Measurements from ENCODE around the gene PTGFRN.
"Not testable (repeated sequence)": the region's sequence is repeated elsewhere in the genome, so short reads cannot be mapped to it uniquely, and the experiment has no call there.

Gene PTGFRN

GRCh38 chr1:116945996-116946395 lies 36.3 kb downstream of the PTGFRN start:
- no peak for DNase-seq

DNA sequence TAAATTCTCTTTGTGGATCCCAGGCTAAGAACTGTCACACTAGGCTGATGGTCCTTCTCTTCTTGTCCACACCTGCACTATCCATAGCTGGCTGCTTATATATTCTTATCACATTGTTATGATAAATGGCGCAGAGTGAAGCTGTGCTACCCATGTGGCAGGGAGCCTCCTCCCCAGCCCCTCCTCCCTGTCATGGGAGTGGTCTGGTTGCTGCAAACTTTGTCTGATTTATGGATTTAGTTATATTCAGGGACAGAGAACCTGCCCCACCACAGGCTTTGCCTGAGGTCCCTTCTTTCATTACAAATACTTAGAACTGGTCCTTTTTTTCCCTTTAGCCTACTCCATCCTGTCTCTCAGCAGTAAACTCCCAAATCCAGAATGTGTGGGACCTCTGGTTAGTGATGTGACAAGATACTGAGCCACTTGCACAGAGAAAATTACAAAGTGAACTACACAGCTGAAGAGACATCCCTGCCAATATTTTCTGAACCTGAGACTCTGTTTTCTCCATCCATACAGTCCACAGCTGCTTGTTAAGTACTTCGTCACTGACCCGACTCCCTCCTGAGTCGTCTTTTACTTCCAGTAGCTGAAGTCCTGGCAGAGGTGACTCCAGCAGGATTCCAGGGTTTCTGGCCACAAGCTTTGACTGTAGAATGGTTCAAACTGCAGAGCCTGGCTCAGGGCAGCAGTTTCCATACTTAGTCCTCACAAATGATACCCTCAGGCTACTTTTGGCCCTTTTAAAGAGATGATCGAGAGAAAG lies 37.6 kb downstream of the PTGFRN start:
- DNase-seq: no peak

DNA sequence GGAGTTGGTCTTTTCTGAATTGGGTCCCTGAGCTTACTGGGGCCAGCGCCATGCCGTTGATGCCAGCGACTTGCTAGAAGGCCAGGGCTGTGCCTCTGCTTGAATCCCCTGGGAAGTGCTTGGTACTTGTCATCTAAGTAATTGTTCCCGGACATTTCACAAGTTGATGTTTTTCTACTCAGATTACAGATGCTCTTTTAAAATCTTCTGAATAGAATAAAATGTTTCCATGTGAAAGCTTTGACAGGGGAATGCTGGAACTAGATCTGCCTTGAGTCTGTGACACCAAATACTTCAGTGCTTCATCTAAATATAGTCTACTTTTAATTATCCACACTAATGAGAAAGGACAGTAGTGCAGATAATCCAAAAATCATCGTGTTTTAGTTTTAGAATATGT lies 38.3 kb downstream of the PTGFRN start:
- DNase-seq: no peak

GRCh38 chr1:116948642-116949041 lies 38.9 kb downstream of the PTGFRN start:
- DNase-seq: no peak

DNA sequence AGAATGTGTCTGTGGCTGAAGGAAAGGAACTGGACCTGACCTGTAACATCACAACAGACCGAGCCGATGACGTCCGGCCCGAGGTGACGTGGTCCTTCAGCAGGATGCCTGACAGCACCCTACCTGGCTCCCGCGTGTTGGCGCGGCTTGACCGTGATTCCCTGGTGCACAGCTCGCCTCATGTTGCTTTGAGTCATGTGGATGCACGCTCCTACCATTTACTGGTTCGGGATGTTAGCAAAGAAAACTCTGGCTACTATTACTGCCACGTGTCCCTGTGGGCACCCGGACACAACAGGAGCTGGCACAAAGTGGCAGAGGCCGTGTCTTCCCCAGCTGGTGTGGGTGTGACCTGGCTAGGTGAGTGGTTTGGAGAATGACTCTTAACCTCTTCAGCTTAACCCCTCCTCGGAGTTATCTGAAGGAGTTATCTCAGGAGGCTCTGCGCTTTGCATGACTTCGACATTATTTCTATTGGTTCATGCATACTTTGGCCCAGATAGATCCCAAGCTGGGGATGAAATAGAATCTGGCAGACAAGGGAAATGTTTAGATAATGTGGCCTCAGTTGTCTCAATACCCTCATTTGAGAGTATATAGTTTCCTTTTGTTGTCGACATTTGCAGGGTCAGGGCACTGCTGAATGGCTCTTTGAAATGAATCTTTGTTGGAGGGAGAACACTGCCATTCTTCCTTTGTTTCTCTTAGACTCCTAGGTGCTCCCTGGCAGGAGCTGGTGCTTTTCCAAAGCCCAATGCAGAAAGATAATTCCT lies 39.7 kb downstream of the PTGFRN start:
- no peak for DNase-seq

GRCh38 chr1:116950517-116951199 lies 40.9 kb downstream of the PTGFRN start:
- no peak for DNase-seq

- no peak for DNase-seq
Measured at GRCh38 chr1:116951200-116951935, 41.7 kb downstream of the PTGFRN start.

GRCh38 chr1:116952738-116953275 lies 43.1 kb downstream of the PTGFRN start:
- DNase-seq: no peak

DNA sequence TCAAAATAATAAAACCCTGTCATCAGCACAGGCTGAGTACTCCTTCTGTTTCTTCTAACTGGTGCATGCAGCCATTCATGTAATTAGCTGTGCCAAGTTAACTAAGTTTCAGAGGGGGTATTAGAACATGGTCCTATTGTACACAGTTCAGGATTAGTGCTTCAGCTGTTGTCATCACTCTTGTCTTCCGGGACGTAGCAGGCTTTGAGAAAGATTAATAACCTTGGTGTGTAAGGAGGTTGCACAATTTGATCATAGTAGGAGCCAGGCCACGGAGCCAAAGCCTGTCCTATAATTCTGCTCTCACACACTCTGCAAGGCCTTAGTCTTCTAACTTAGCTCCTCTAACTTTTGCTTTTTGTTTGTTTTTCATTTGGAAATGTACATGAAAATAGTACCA lies 44.7 kb downstream of the PTGFRN start:
- no peak for DNase-seq

GRCh38 chr1:116956378-116956777 lies 46.7 kb downstream of the PTGFRN start:
- DNase-seq: no peak

GRCh38 chr1:116957646-116958045 lies 47.9 kb downstream of the PTGFRN start:
- no peak for DNase-seq

DNA sequence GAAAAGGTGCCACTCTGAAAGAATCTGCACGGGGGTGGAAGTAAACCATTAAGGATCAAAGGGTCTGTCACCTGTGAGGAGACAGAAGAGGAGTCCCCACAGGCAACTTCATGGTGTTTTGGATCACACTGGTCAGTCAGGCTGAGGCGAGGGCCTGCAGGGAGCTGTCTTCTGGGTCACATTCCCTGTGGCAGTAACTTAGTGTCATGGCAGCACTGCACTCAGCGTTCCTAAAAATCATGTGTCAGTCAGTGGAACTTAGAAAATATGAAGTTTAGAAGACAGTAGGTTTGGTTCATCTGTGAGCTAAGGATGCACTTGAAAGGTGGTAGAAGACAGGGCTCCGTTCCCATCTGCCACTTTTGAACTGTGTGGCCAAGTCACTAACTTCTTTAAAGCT lies 48.4 kb downstream of the PTGFRN start:
- DNase-seq: no peak

DNA sequence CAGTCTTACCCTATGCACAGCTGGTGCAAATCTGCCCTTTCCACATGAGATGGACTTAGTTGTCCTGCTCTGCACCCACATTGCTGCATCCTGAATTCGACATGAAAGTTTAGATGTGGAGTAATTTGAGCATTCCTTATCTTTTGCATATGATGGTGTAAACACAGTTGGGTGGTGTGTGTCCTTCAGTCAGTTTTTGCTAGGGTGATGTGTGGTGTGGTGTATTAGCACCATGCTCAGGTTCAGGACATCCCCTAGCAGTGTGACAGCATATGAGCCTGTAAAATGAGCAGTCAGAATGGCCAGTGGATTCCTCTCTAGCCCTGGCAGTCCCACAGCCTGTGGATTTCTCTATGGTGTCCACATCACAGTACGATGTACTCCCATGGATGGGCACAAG lies 49.3 kb downstream of the PTGFRN start:
- no peak for DNase-seq

DNA sequence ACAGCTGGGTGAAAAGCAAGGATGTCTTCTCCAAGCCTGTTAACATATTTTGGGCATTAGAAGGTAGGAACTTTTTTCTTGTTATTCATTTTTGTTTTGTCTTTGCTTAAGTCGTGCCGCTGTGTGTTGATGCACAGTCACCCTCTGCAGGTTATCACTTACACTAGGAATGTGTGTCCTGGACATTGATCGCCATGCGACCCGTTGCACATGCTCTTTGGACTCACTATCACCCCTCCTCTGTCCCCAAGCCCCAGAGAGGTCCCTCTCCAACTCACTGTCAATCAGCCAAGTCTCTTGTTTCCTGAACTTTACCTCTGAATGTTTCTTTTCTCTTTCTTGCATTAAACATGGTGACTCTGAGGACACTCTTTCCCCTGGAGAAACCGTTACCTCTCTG lies 51.9 kb downstream of the PTGFRN start:
- no peak for DNase-seq

DNA sequence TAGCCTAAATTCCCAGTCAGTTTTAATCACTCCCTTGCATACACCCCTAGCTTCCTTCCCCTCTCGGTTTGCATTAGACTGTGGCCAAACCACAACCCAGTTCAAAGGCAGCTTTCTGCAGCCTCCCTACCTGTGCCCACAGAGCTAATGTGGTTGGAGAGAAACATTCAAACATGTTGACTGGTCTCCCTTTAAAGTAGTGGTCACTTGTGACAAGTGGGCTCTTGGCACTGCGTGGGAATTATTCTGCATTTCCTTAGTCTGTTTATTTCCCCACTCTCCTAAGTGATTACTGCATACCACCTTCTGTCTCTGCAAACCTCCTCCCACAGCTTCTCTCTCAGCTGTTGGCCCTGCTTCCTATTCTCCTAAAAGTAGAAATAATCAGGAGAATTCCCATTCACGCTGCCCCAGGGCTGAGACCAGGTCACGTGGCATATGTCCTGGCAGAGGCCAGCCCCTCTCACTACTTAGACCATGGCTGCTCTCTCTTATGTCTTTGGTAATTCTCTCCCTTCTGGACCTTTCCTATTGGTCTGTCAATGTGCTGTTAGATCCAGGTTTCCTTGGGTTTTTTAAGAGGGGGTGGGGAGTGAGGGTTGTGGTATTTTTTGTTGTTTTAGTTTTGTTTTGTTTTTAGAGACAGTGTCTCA lies 53.4 kb downstream of the PTGFRN start:
- no peak for DNase-seq

GRCh38 chr1:116966791-116967190 lies 57.1 kb downstream of the PTGFRN start:
- DNase-seq: no peak

- DNase-seq: no peak
Measured at GRCh38 chr1:116968724-116969123, 59.0 kb downstream of the PTGFRN start.

DNA sequence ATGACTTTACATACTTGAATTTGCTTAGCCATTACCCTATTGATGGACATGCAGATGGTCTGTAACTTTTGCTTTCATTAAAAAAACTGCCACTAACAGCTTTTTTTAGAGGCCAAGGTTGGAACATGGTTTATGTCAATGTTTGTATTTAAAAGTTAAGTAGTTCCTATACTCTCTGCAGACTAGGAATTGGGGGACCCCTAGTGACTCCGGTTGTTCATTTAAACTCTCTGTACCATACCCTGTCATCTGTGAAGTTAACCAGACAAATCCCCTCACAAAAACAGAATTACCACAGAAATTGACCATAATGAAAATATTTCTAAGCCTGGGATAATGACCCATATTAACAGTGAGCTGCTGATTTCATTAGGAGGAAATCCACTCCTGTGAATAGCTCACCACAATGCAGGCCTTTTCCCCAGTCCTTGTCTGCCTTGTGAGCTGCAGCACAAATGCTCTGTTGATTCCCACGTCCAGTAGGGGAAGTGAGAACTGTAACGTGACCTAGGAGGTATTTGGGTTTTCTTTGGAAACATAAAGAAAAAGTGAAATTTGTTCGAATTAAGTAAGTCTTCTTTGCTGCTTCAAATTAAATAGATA lies 61.6 kb downstream of the PTGFRN start:
- DNase-seq: no peak

- no peak for DNase-seq
Measured at GRCh38 chr1:116971965-116972673, 62.4 kb downstream of the PTGFRN start.

- DNase-seq: no peak
Measured at GRCh38 chr1:116972674-116973030, 62.9 kb downstream of the PTGFRN start.

GRCh38 chr1:116980309-116980708 lies 70.6 kb downstream of the PTGFRN start:
- not testable (repeated sequence) for DNase-seq
